Posterior cingulate gyrus (tissue), 11 donors: ENCODE results near the gene RASL11B.
A peak's percentile ranks its signal among the peaks of the same experiment; 100 is the strongest.

ENCODE experiments used
- DNase-seq, 10 donors: peaks; one replicate each; pipeline versions ENCODE4 v3.0.0 to v3.0.0-alpha.2; 2020 to 2021; ENCODE audit warnings: mixed read lengths in 3 of 10
- intact Hi-C: fragments of 100-400 bp; cut with DNase I; formaldehyde crosslinking; loops from one replicate; pipeline ENCODE4 v1.15.1; 2023

RASL11B gene

DNA sequence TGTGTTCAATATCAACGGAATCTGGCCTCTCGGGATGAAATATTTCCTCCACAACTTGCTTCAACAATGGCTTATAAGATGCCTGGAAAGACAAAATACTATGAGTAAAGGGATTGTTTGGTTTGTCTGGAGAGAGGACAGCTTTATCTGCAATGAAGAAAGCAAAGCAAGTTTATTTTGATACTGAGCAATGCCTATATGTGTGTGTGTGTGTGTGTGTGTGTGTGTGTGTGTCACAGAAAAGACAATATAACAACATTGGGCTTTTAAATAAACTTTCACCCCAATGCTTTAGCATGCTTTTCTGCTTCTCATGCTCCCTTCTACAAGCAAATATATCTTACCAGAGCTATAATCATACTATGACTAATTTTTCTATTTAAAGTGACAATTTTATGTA, 45.4 kb downstream of the RASL11B start:
- DNase-seq, result no peak
- intact Hi-C loops, result no loop called here

DNA sequence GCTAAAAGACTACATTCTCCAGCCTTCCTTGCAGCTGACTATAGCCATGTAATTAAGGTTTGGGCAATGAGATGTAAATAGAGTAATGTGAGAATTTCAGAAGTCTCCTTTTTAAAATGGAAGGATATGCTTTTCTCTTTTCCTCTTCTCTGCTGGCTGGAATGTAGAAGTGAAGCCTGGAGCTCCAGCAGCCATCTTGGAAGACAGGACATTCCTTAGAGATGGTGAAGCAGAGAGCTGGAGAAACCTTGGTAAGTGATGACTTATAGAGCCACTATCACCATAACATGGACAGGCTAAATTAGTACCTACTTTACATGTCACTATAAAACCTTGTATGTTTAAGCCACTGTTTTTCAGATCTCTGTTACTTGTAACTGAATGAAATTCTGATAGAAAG, 48.0 kb downstream of the RASL11B start:
- no peak for DNase-seq
- intact Hi-C loops, result no loop called here

DNA sequence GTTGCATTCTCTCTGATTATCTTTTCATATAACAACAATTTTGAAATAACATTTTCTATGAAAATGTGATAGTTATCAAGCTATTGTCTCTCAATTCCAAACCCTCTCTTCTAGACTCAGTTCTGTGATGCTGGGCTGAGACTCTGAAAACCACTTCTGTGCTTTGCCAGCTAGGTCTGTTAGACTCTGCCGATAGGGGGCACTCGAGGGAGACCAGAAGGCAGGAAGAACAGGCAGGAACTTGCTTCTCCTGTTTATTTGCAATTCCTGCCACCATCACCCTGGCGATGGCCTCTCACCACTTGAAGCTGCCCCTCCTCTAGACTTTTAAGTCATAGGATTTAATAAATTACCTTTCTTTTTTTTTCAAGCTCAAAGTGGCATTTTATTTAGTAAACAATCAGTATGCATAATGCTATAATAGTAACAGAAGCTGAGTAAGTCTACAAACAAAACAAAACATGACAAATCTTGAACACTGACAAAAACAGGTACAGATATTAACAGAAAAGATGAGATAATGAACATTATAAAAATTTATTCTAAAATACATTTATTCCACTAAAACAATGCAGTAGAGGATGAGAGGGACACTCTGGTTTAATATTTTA, 49.7 kb downstream of the RASL11B start:
- intact Hi-C loops, result no loop called here
- peak in 6 of 10 donors; percentile 28 to 88 (median 55) for DNase-seq

DNA sequence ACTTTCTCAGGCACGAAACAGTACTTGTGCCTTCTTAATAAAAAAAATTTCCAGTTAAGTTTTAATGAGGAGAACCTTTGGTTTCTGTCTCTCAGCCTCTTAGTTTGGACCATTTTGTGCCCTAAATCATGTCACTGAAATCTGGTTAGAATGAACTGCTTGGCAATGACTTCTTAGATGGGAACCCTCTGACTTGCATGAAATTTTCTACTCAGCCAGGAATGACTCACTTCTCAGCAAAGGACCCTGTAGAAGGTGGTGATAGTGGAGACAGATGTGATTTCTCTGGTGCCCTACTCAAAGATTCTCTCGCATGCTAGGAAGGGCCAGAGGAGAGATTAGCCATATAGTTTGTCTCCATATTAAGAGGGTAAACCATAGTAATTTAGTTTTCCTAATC, 50.5 kb downstream of the RASL11B start:
- intact Hi-C loops, result no loop called here
- DNase-seq, result no peak

DNA sequence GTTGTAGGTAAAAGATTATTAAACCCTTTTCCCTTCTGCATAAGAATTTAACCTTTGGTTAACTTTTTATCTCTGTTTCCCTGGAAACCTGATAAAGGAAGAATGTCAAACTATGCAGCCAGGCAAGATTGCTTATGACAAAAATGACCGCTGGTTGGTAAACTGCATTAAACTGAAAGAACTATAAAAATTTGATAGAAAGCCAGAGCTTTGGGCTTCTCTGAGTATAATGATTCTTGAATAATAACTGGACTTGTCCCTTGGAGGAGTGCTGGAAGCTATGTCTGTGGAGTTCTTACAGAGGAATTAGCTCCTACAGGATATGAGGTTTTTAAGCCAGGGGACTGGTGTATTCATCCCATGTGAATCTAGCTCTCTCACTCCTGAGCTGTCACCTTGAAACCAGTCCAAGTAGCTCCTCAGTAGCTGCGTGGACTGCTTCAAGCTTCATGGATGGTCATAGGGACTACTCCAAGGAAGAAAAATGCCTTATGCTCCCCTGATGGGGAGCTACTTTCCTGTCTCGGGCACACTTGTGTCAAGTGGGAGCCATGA, 52.0 kb downstream of the RASL11B start:
- DNase-seq, result no peak
- intact Hi-C loops, result no loop called here

DNA sequence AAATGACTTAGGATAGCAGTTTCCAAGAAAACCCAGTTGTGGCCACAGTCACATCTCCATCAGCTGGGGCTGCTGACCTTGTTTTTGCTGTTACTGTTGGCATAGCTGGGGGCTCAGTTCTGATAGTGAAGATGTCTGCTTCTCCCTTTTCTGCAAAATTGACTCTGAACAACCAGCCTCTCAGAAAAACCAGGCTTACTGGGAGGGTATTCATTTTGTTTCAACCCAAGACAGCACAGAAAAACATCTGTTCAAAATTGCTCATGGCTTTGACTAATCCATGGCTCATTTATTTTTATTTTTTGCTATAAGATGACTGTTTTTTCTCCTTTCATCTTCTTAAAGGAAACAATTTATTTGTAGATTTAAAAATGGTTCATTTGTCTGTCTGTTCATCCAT, 53.1 kb downstream of the RASL11B start:
- intact Hi-C loops, result no loop called here
- DNase-seq, result no peak

- DNase-seq, result peak in 1 of 10 donors; percentile 81
These were observed 53.7 kb downstream of the RASL11B start for GRCh38 chr4:52915730-52916300.

More at GRCh38 chr4:52915730-52916300, 53.7 kb downstream of the RASL11B start:
- intact Hi-C loops, result no loop called here
